ENCODE results near the gene TAF1A. TPM values are rescaled to one million over a fixed set of nuclear protein-coding genes. Genes with fewer than 3 reads are reported as not detected.

TAF1A gene
- total RNA-seq, 1 donor from 2014 or later: 7.5 TPM

DNA sequence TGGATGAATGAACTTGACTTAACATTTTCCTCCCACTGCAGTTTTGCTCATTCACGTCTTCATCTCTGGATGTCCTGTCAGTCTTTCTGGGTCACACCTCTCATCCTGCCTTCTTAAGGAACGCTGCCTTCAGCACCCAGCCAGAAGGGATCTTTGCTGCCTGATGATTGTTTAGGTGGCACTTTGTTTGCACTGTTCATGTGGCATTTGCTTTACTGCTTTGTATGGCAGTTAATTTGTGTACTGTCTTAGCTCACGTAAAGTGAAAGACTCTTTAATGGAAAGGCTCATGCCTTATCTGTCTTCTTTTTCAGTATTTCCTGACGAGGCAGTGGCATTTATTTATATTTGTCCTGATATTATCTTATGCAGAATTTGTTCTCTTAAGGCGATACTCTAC lies 33.0 kb upstream of the TAF1A start:
- Histone ChIP-seq H3K27me3 (ENCODE audit: insufficient read depth, low read length) (no peaks in the 10 kb centered on the region), H3K4me3 (ENCODE audit: insufficient read depth, low read depth, low read length) (no peak overlapping the region), H3K9me3 (ENCODE audit: insufficient read depth, low read depth, low read length) (no peaks in the 10 kb centered on the region), H3K4me2 (ENCODE audit: low read length) (no peak overlapping the region), H3K4me1 (ENCODE audit: insufficient read depth, low read length) (peaks cover 3% of the 10 kb centered on the region), H3K36me3 (ENCODE audit: insufficient read depth, low read length) (peaks cover 23% of the 10 kb centered on the region), H4K20me1 (ENCODE audit: insufficient read depth, low read length) (peaks cover 11% of the 10 kb centered on the region), H3K9ac (ENCODE audit: low read length) (no peak overlapping the region), H3K79me2 (ENCODE audit: insufficient read depth, low read length) (peaks cover 35% of the 10 kb centered on the region), H3K27ac (ENCODE audit: low read depth, low read length) (no peak overlapping the region), H2AFZ (ENCODE audit: low read depth, low read length) (no peak overlapping the region)
- no peak overlapping the region for H3K4me3 Mint-ChIP-seq (ENCODE audit: unreplicated experiment)
- peaks cover 10% of the 10 kb centered on the region for H3K36me3 Mint-ChIP-seq (ENCODE audit: low read depth, unreplicated experiment)
- H3K27ac Mint-ChIP-seq (ENCODE audit: unreplicated experiment): no peak overlapping the region
- TF ChIP-seq, protein P1, sequence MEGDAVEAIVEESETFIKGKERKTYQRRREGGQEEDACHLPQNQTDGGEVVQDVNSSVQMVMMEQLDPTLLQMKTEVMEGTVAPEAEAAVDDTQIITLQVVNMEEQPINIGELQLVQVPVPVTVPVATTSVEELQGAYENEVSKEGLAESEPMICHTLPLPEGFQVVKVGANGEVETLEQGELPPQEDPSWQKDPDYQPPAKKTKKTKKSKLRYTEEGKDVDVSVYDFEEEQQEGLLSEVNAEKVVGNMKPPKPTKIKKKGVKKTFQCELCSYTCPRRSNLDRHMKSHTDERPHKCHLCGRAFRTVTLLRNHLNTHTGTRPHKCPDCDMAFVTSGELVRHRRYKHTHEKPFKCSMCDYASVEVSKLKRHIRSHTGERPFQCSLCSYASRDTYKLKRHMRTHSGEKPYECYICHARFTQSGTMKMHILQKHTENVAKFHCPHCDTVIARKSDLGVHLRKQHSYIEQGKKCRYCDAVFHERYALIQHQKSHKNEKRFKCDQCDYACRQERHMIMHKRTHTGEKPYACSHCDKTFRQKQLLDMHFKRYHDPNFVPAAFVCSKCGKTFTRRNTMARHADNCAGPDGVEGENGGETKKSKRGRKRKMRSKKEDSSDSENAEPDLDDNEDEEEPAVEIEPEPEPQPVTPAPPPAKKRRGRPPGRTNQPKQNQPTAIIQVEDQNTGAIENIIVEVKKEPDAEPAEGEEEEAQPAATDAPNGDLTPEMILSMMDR (IDR thresholded peaks at IDR 0.05; ENCODE audit: insufficient read depth, low read depth, low read length): no peak
- TF ChIP-seq EZH2 (IDR thresholded peaks at IDR 0.05; ENCODE audit: insufficient read depth, low read length): no peak
- H3K4me1 Mint-ChIP-seq (ENCODE audit: low read depth, unreplicated experiment): peaks cover 7% of the 10 kb centered on the region
- H3K9me3 Mint-ChIP-seq (ENCODE audit: unreplicated experiment): no peaks in the 10 kb centered on the region
- H3K27me3 Mint-ChIP-seq (ENCODE audit: low read depth, unreplicated experiment): no peaks in the 10 kb centered on the region
- FAIRE-seq: no peak
- DNase-seq (ENCODE audit: low read depth): no peak

DNA sequence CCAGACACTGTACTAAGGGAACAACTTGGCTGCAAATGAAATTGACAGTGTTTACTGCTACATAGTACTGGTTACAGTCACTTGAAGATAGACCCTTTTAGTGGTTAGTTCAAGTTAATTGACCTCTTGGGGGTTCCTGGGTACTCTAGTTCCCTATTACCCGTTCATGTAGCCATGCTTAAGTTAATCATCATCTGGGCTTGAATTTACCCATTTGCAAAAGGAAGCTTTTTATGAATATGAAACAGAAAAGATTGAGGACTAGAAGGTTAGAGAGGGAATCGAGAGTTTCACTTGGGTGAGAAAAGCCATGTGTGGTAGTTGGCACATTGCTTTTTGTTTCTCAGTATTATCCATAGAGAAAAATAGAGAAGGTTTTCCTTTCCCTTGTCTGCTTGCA lies 30.8 kb upstream of the TAF1A start:
- TF ChIP-seq, protein P1 (IDR thresholded peaks at IDR 0.05; ENCODE audit: insufficient read depth, low read depth, low read length): no peak
- no peak for TF ChIP-seq EZH2 (IDR thresholded peaks at IDR 0.05; ENCODE audit: insufficient read depth, low read length)
- Histone ChIP-seq H3K9me3 (ENCODE audit: insufficient read depth, low read depth, low read length) (no peaks in the 10 kb centered on the region), H3K4me2 (ENCODE audit: low read length) (no peak overlapping the region), H3K79me2 (ENCODE audit: insufficient read depth, low read length) (peaks cover 35% of the 10 kb centered on the region), H3K27me3 (ENCODE audit: insufficient read depth, low read length) (no peaks in the 10 kb centered on the region), H3K9ac (ENCODE audit: low read length) (no peak overlapping the region), H3K4me1 (ENCODE audit: insufficient read depth, low read length) (peaks cover 8% of the 10 kb centered on the region), H4K20me1 (ENCODE audit: insufficient read depth, low read length) (peaks cover 11% of the 10 kb centered on the region), H3K4me3 (ENCODE audit: insufficient read depth, low read depth, low read length) (no peak overlapping the region), H2AFZ (ENCODE audit: low read depth, low read length) (no peak overlapping the region), H3K36me3 (ENCODE audit: insufficient read depth, low read length) (peaks cover 8% of the 10 kb centered on the region), H3K27ac (ENCODE audit: low read depth, low read length) (no peak overlapping the region)
- peaks cover 2% of the 10 kb centered on the region for H3K36me3 Mint-ChIP-seq (ENCODE audit: low read depth, unreplicated experiment)
- peaks cover 3% of the 10 kb centered on the region for H3K4me1 Mint-ChIP-seq (ENCODE audit: low read depth, unreplicated experiment)
- H3K27ac Mint-ChIP-seq (ENCODE audit: unreplicated experiment): no peak overlapping the region
- no peak overlapping the region for H3K4me3 Mint-ChIP-seq (ENCODE audit: unreplicated experiment)
- no peak for DNase-seq (ENCODE audit: low read depth)
- H3K9me3 Mint-ChIP-seq (ENCODE audit: unreplicated experiment): peaks cover 2% of the 10 kb centered on the region
- FAIRE-seq: no peak
- no peaks in the 10 kb centered on the region for H3K27me3 Mint-ChIP-seq (ENCODE audit: low read depth, unreplicated experiment)

DNA sequence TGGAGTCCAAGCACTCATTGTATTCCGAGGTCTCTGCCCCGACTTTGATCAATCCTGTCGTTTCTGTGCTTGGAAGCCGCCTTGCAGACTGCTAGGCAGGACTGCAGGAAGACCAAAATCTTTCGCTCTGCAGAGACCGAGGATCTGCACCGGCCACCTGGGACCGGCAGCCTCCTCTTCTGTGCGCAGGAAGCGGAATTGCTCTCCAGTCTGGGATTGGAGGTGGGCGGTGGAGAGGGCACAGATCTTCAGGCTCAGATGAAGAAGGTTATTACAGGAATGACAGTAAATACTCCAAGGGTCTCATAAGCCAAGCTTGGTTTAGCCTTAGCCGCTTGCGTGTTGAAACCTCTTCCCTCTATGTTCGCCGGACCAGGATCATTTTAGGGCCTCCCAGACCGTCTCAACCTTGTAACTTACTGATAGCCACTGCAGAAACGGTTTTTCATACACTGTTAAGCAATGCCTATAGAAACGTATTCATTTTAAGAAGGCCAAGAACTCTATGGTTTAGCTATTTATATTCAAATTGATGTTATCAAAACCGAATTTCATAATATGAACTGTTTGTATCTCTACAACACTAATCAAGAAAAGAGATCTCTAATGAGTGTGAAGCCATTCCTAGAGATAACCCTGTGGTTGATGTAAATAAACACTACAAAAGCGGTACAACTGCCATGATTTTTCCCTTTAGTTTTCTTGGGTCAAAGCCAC lies 29.3 kb upstream of the TAF1A start:
- H3K79me2 ChIP-seq (ENCODE audit: insufficient read depth, low read length): peaks cover 35% of the 10 kb centered on the region
- H3K4me3 ChIP-seq (ENCODE audit: insufficient read depth, low read depth, low read length): peak overlapping the region; percentile 86
- H3K36me3 ChIP-seq (ENCODE audit: insufficient read depth, low read length): peaks cover 8% of the 10 kb centered on the region
- peak overlapping the region; percentile 73 for H2AFZ ChIP-seq (ENCODE audit: low read depth, low read length)
- H4K20me1 ChIP-seq (ENCODE audit: insufficient read depth, low read length): peaks cover 11% of the 10 kb centered on the region
- peaks cover 2% of the 10 kb centered on the region for H3K36me3 Mint-ChIP-seq (ENCODE audit: low read depth, unreplicated experiment)
- H3K4me3 Mint-ChIP-seq (ENCODE audit: unreplicated experiment): peak overlapping the region; percentile 93
- FAIRE-seq: peak; percentile 9
- H3K27me3 Mint-ChIP-seq (ENCODE audit: low read depth, unreplicated experiment): peaks cover 4% of the 10 kb centered on the region
- H3K4me1 ChIP-seq (ENCODE audit: insufficient read depth, low read length): peaks cover 8% of the 10 kb centered on the region
- peak overlapping the region; percentile 50 for H3K27ac Mint-ChIP-seq (ENCODE audit: unreplicated experiment)
- DNase-seq (ENCODE audit: low read depth): peak; percentile 23
- peaks cover 3% of the 10 kb centered on the region for H3K27me3 ChIP-seq (ENCODE audit: insufficient read depth, low read length)
- H3K4me2 ChIP-seq (ENCODE audit: low read length): peak overlapping the region; percentile 99
- peak overlapping the region; percentile 72 for H3K27ac ChIP-seq (ENCODE audit: low read depth, low read length)
- TF ChIP-seq, protein P1 (IDR thresholded peaks at IDR 0.05; ENCODE audit: insufficient read depth, low read depth, low read length): no peak
- TF ChIP-seq EZH2 (IDR thresholded peaks at IDR 0.05; ENCODE audit: insufficient read depth, low read length): no peak
- peaks cover 3% of the 10 kb centered on the region for H3K4me1 Mint-ChIP-seq (ENCODE audit: low read depth, unreplicated experiment)
- H3K9ac ChIP-seq (ENCODE audit: low read length): peak overlapping the region; percentile 85
- no peaks in the 10 kb centered on the region for H3K9me3 ChIP-seq (ENCODE audit: insufficient read depth, low read depth, low read length)
- peaks cover 2% of the 10 kb centered on the region for H3K9me3 Mint-ChIP-seq (ENCODE audit: unreplicated experiment)

Measured in astrocyte (in vitro differentiated cells and primary cell).